Measurements from ENCODE around the gene MDC1.
"Not testable (repeated sequence)": the region's sequence is repeated elsewhere in the genome, so short reads cannot be mapped to it uniquely, and the experiment has no call there.

The MDC1 gene

GRCh38 chr6:30676660-30677285 lies 40.3 kb downstream of the MDC1 start:
- no peak for TF ChIP-seq CTCF (IDR thresholded peaks at IDR 0.05; ENCODE audit: insufficient read depth, missing control alignments)
- DNase-seq (ENCODE audit: insufficient read length, low spot score) (no peak), FAIRE-seq (no peak)

- no peak for FAIRE-seq
- peak; percentile 84 for DNase-seq (ENCODE audit: insufficient read length, low spot score)
- peak; percentile 92 for TF ChIP-seq CTCF (IDR thresholded peaks at IDR 0.05; ENCODE audit: insufficient read depth, missing control alignments)
These were observed 44.4 kb downstream of the MDC1 start, which contains the start of gene DHX16 for GRCh38 chr6:30672445-30673253. Gene DHX16, minus strand, starts transcription at chr6:30673006. Its CDS starts 165 bp downstream, at chr6:30672841.

DNA sequence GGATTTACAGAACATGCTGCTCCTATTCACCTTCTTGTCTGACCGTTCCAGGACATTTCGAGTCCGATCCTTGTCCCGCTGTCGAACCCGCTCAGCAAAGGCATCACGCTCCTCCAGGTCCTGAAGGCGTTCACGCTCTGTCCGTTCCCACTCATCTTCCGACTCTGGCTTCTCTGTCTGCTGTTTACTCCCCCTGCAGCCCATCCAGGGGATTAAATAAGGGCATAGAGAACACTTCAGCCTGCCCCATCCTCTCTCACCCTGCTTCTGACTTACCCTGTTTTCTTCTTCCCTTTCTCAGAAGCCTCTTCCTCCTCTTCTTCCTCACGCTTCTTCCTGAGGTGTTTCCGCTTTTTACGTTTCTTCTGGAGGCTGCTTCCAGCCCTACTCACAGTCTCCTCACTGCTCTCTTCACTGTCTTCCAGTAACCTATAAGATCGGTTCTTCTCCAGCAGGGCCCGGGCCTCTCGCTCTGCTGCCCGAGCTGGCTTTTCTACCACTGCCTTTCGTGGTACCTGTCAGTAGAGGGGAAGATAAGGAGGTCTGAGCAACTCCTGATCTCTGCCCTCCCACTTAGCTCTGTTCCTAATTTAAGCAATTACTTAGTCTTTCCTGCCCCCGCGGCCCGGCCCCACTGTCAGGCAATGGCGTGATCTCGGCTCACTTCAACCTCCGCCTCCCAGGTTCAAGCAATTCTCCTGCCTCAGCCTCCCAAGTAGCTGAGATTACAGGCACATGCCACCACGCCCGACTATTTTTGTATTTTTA lies 46.1 kb downstream of the MDC1 start:
- DNase-seq (ENCODE audit: insufficient read length, low spot score), result no peak
- peak; percentile 4 for TF ChIP-seq CTCF (IDR thresholded peaks at IDR 0.05; ENCODE audit: insufficient read depth, missing control alignments)
- no peak for FAIRE-seq

- not testable (repeated sequence) for DNase-seq (ENCODE audit: insufficient read length, low spot score); FAIRE-seq
These were observed 50.8 kb downstream of the MDC1 start for GRCh38 chr6:30666300-30666699.

DNA sequence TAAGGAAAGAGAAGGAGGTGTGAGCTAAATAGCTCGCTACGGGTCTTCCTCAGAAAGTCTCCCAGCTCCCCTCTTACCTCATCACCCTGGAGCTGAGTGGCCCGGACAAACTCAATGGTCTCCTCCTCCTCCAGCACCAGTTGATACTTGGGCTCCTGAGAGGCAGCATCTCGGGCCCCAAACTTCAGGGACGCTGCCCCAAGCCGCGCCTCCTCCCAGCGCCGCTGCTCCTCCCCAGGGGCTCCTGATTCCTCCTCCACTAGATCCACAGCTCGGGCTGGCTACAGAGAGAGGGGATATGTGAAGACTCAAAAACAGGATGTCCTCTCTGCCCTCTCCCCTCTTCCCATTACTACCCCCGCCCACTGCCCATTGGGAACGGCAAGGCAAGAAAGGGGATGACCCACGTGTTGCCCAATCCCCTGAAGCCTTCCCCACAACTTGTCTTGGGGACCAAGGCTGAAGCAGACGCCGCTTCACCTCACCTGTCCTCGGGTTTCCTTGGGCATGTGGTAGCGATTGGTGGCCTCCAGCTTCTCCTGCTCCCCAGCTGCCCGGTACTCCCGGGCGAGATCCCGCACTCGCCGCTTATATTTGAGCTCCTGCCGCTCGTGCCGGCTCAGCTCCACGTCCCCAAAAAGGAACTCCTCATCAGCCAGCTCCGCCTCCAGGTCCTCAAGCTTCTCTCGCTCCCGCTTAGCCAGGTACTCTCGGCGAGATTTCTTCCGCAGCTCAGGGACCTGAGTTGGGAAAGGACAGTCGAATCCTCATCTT lies 51.9 kb downstream of the MDC1 start:
- FAIRE-seq (no peak), DNase-seq (ENCODE audit: insufficient read length, low spot score) (no peak)
- no peak for TF ChIP-seq CTCF (IDR thresholded peaks at IDR 0.05; ENCODE audit: insufficient read depth, missing control alignments)

GRCh38 chr6:30657922-30658321 lies 59.2 kb downstream of the MDC1 start:
- not testable (repeated sequence) for FAIRE-seq; DNase-seq (ENCODE audit: insufficient read length, low spot score)

DNA sequence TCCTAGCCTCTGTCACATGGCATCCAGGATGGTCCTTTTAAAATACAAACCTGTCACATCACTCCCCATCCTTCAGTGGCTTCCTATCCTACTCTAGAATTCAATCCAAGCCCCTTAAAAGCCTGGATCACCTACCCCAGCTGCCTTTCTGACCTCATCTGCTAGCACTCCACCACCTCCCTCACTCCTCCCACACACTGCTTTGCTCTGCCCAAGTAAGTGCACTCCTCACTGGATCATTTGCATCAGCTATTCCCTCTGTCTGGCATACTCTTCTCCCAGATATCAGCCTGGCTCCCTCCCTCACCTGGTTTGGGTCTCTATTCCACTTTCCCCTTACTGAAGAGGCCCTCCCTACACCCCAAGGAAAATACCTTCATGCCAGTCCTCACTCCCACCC lies 59.6 kb downstream of the MDC1 start:
- DNase-seq (ENCODE audit: insufficient read length, low spot score), result no peak
- TF ChIP-seq CTCF (IDR thresholded peaks at IDR 0.05; ENCODE audit: insufficient read depth, missing control alignments), result no peak
- no peak for FAIRE-seq

All from D721Med (cell line).